Esophagus muscularis mucosa (tissue), 4 donors: Measurements from ENCODE around the gene TRUB2. TPM values are rescaled to one million over a fixed set of nuclear protein-coding genes. Genes with fewer than 3 reads are reported as not detected.

Experiments used
- DNase-seq: peaks from one replicate; pipeline ENCODE4 v3.0.0-alpha.2; 2017; ENCODE audit errors: extremely low spot score
- H3K27ac ChIP-seq, 4 donors: fragments of 200-600 bp; sonication (generic); replicated peaks in 1 of 4; 1 replicate in 3 of 4; 2 replicates in 1 of 4; pipeline ENCODE4 v1.5.1; 2016 to 2019; ENCODE audit warnings: mild to moderate bottlenecking in 1 of 4
- H3K27me3 ChIP-seq, 4 donors: fragments of 200-600 bp; sonication (generic); one replicate each; pipeline versions ENCODE4 v1.5.1 to v1.6.0; 2016 to 2019
- H3K36me3 ChIP-seq, 4 donors: fragments of 200-600 bp; sonication (generic); one replicate each; pipeline ENCODE4 v1.5.1; 2016 to 2019
- H3K4me1 ChIP-seq, 4 donors: fragments of 200-600 bp; sonication (generic); one replicate each; pipeline ENCODE4 v1.5.1; 2016 to 2019
- H3K4me3 ChIP-seq, 4 donors: fragments of 200-600 bp; sonication (generic); 1 replicate in 2 of 4; 2 replicates in 2 of 4; pipeline ENCODE4 v1.5.1; 2016 to 2019; ENCODE audit warnings: mild to moderate bottlenecking in 4 of 4, moderate library complexity in 1 of 4
- H3K9me3 ChIP-seq, 4 donors: fragments of 200-600 bp; sonication (generic); 1 replicate in 3 of 4; 2 replicates in 1 of 4; pipeline ENCODE4 v1.5.1; 2016 to 2019
- EP300 ChIP-seq: sonication (generic); formaldehyde crosslinking; IDR thresholded peaks from one replicate; pipeline ENCODE4 v1.6.1; 2017; ENCODE audit warnings: antibody characterized with exemption
- POLR2A ChIP-seq: fragments of 450-650 bp; IDR thresholded peaks from one replicate; pipeline ENCODE4 v1.6.1; 2017; ENCODE audit warnings: antibody characterized with exemption, moderate library complexity, mild to moderate bottlenecking, low read depth
- POLR2AphosphoS5 ChIP-seq, 2 donors: sonication (generic); formaldehyde crosslinking; IDR thresholded peaks; one replicate each; pipeline ENCODE4 v1.6.1; 2017; ENCODE audit warnings: antibody characterized with exemption in 2 of 2
- WGBS: methylation state at CpG from one replicate; pipeline ENCODE4 v1.1.5; 2018; 5-methylcytosine and 5-hydroxymethylcytosine counted together
- intact Hi-C: fragments of 100-400 bp; cut with DNase I; formaldehyde crosslinking; loops from one replicate; pipeline ENCODE4 v1.15.1; 2023
- total RNA-seq, 4 donors: library from RNA; depleted of rRNA; stranded (reverse); fragments of >200 nt; gene quantifications; one replicate each; pipeline versions ENCODE4 v1.1.0 to v1.2.1, GENCODE V29; 2016
- TF ChIP-seq, protein P1 (sequence below), 3 experiments: fragments of 200-600 bp in 2 of 3; fragments of 450-650 bp in 1 of 3; sonication (generic) in 2 of 3; IDR thresholded peaks; one replicate each; pipeline ENCODE4 v1.5.1; 2017 to 2019; ENCODE audit warnings: antibody characterized with exemption in 3 of 3, mild to moderate bottlenecking in 2 of 3, moderate library complexity in 1 of 3

TRUB2 gene
- total RNA-seq, 4 donors from 2014 or later, result 5.4 to 13.2 (median 9.5) TPM

GRCh38 chr9:128304136-128304970, 17.9 kb downstream of the TRUB2 start:
- Histone ChIP-seq H3K9me3 (no peaks in the 10 kb centered on the region), H3K4me3 (no peak overlapping the region), H3K4me1 (no peaks in the 10 kb centered on the region), H3K27ac (no peak overlapping the region), H3K27me3 (no peaks in the 10 kb centered on the region), H3K36me3 (peaks cover 2 to 19% (median 12%) of the 10 kb centered on the region in 4 donors)
- TF ChIP-seq POLR2AphosphoS5 (IDR thresholded peaks at IDR 0.05) (no peak), POLR2A (no peak), EP300 (no peak)
- TF ChIP-seq, protein P1, sequence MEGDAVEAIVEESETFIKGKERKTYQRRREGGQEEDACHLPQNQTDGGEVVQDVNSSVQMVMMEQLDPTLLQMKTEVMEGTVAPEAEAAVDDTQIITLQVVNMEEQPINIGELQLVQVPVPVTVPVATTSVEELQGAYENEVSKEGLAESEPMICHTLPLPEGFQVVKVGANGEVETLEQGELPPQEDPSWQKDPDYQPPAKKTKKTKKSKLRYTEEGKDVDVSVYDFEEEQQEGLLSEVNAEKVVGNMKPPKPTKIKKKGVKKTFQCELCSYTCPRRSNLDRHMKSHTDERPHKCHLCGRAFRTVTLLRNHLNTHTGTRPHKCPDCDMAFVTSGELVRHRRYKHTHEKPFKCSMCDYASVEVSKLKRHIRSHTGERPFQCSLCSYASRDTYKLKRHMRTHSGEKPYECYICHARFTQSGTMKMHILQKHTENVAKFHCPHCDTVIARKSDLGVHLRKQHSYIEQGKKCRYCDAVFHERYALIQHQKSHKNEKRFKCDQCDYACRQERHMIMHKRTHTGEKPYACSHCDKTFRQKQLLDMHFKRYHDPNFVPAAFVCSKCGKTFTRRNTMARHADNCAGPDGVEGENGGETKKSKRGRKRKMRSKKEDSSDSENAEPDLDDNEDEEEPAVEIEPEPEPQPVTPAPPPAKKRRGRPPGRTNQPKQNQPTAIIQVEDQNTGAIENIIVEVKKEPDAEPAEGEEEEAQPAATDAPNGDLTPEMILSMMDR (IDR thresholded peaks at IDR 0.05), result no peak
- 76% methylated on average over 9 of the region's 9 CpGs for WGBS
- no peak for DNase-seq
- intact Hi-C loops, result no loop called here

GRCh38 chr9:128298535-128299482, 23.4 kb downstream of the TRUB2 start:
- Histone ChIP-seq H3K4me1 (peaks cover 0 to 5% (median 2%) of the 10 kb centered on the region in 4 donors), H3K9me3 (no peaks in the 10 kb centered on the region), H3K27ac (no peak overlapping the region), H3K27me3 (no peaks in the 10 kb centered on the region), H3K36me3 (peaks cover 0 to 6% (median 0%) of the 10 kb centered on the region in 4 donors), H3K4me3 (no peak overlapping the region)
- intact Hi-C loops, result no loop called here
- WGBS, result 92% methylated on average over 20 of the region's 20 CpGs
- TF ChIP-seq POLR2AphosphoS5 (IDR thresholded peaks at IDR 0.05) (no peak), EP300 (no peak), POLR2A (no peak)
- TF ChIP-seq, protein P1 (IDR thresholded peaks at IDR 0.05), result no peak
- no peak for DNase-seq

GRCh38 chr9:128297221-128297773, 24.9 kb downstream of the TRUB2 start:
- no peak overlapping the region for H3K4me3 ChIP-seq
- no peak overlapping the region for H3K27ac ChIP-seq
- 82% methylated on average over 2 of the region's 2 CpGs for WGBS
- peaks cover 0 to 16% (median 0%) of the 10 kb centered on the region in 4 donors for H3K36me3 ChIP-seq
- intact Hi-C loops, result no loop called here
- TF ChIP-seq POLR2A (no peak), EP300 (no peak), POLR2AphosphoS5 (IDR thresholded peaks at IDR 0.05) (no peak)
- TF ChIP-seq, protein P1 (IDR thresholded peaks at IDR 0.05), result no peak
- no peaks in the 10 kb centered on the region for H3K9me3 ChIP-seq
- H3K27me3 ChIP-seq, result no peaks in the 10 kb centered on the region
- peaks cover 0 to 5% (median 2%) of the 10 kb centered on the region in 4 donors for H3K4me1 ChIP-seq
- no peak for DNase-seq

DNA sequence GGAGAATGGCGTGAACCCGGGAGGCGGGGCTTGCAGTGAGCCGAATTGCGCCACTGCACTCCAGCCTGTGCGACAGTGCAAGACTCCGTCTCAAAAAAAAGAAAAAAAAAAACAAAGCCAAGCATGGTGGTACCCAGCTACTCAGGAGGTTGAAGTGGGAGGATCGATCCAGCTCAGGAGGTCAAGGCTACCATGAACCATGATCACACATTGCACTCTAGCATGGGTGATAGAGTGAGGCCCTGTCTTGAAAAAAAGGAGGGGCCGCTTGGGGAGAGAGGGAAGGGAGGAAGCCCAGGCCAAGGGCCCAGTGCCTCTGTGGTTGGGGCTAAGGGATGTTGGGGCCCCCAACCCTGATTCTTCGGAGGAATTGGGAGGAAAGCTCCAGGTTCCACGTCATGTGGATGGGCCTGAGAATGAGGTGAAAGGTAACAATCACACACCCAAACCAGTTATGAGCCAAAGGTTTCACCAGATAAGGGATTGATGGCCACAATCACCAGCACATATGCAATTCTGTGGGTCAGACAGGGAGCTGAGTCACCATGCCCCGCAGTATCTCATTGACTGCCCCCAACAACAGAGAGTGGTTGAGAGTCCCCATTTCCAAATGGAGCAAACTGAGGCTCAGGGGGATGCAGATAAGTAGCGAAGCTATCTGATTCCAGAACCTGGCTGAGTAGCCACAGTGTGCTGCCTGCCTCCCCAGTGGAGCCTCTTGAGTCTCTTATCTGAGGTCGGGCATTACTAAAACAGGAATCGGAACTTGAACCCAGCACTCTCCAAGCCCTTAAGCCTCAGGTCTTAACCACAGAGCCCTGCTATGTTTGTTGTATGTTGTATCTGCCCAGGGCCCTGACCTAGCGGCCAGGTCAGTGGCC, 25.7 kb downstream of the TRUB2 start:
- Histone ChIP-seq H3K36me3 (peaks cover 0 to 18% (median 0%) of the 10 kb centered on the region in 4 donors), H3K9me3 (no peaks in the 10 kb centered on the region), H3K4me1 (peaks cover 0 to 5% (median 2%) of the 10 kb centered on the region in 4 donors), H3K27me3 (no peaks in the 10 kb centered on the region), H3K4me3 (no peak overlapping the region), H3K27ac (no peak overlapping the region)
- DNase-seq, result no peak
- TF ChIP-seq POLR2A, result no peak
- TF ChIP-seq EP300, result no peak
- no peak for TF ChIP-seq POLR2AphosphoS5 (IDR thresholded peaks at IDR 0.05)
- TF ChIP-seq, protein P1 (IDR thresholded peaks at IDR 0.05), result no peak
- intact Hi-C loops, result no loop called here
- 90% methylated on average over 16 of the region's 16 CpGs for WGBS
